OCI-LY7 (cell line): Measurements from ENCODE around the gene ATXN7L3. TPM values are rescaled to one million over a fixed set of nuclear protein-coding genes. Genes with fewer than 3 reads are reported as not detected.

Experiments used
- BruUV-seq: library from RNA; stranded (reverse); fragments of 400-500 nt; replicated peaks from 2 replicates; lab custom pipeline; 2021; lab: Mats Ljungman, UMichigan
- CTCF ChIA-PET: fragments of 300-600 bp; sonication (Branson Sonifier 250); formaldehyde crosslinking; loops from one replicate; lab custom pipeline; 2022; ENCODE audit warnings: antibody characterized with exemption; ENCODE audit not compliant: unreplicated experiment; lab: Charles Lee
- POLR2A ChIA-PET: fragments of 300-600 bp; sonication (Branson Sonifier 250); formaldehyde crosslinking; loops from one replicate; lab custom pipeline; 2022; ENCODE audit warnings: antibody characterized with exemption; lab: Charles Lee
- DNase-seq: peaks from one replicate; pipeline ENCODE4 v3.0.0-alpha.2; 2015; ENCODE audit warnings: low spot score
- H2AFZ ChIP-seq: fragments of 200-600 bp; sonication (generic), shearing (Covaris generic); 2 replicates; pipeline ENCODE4 v1.6.1; 2014; ENCODE audit warnings: mild to moderate bottlenecking, antibody characterized with exemption, low read length, moderate library complexity
- H3K27ac ChIP-seq: fragments of 200-600 bp; sonication (generic); 2 replicates; pipeline ENCODE4 v1.5.1; 2014; ENCODE audit warnings: mixed run types, low read depth, mild to moderate bottlenecking, moderate library complexity, low read length, inconsistent platforms; ENCODE audit not compliant: poor library complexity, severe bottlenecking
- H3K36me3 ChIP-seq: fragments of 200-600 bp; sonication (generic); 2 replicates; pipeline ENCODE4 v1.6.1; 2014; ENCODE audit warnings: mild to moderate bottlenecking, antibody characterized with exemption, low read length, moderate library complexity, mixed read lengths; ENCODE audit not compliant: insufficient read depth
- H3K4me1 ChIP-seq: fragments of 200-600 bp; sonication (generic); 2 replicates; pipeline ENCODE4 v1.5.1; 2014; ENCODE audit warnings: mild to moderate bottlenecking, low read length; ENCODE audit not compliant: insufficient read depth, poor library complexity, severe bottlenecking
- H3K4me2 ChIP-seq: fragments of 200-600 bp; sonication (generic); 2 replicates; pipeline ENCODE4 v1.6.1; 2014; ENCODE audit warnings: mild to moderate bottlenecking, low read length
- H3K4me3 ChIP-seq: fragments of 200-600 bp; sonication (generic); 2 replicates; pipeline ENCODE4 v1.5.1; 2014; ENCODE audit warnings: mild to moderate bottlenecking, low read depth, low read length; ENCODE audit not compliant: poor library complexity, severe bottlenecking
- H3K79me2 ChIP-seq: fragments of 200-600 bp; sonication (generic); 2 replicates; pipeline ENCODE4 v1.6.1; 2016; ENCODE audit warnings: low read depth, mild to moderate bottlenecking, low read length, moderate library complexity, mixed read lengths; ENCODE audit not compliant: insufficient read depth
- H3K9me2 ChIP-seq: fragments of 200-600 bp; sonication (generic); 2 replicates; pipeline ENCODE4 v1.6.1; 2016; ENCODE audit warnings: mild to moderate bottlenecking, low read length, mixed read lengths; ENCODE audit not compliant: insufficient read depth
- H3K9me3 ChIP-seq: fragments of 200-600 bp; sonication (generic); 2 replicates; pipeline ENCODE4 v1.6.1; 2014; ENCODE audit warnings: mild to moderate bottlenecking, mixed run types, low read length, mixed read lengths
- H4K20me1 ChIP-seq: fragments of 200-600 bp; sonication (generic); 2 replicates; pipeline ENCODE4 v1.6.1; 2014; ENCODE audit warnings: mild to moderate bottlenecking, antibody characterized with exemption, low read length, moderate library complexity, mixed read lengths; ENCODE audit not compliant: insufficient read depth
- CTCF ChIP-seq: fragments of 200-600 bp; sonication (generic); conservative IDR thresholded peaks from 2 replicates; pipeline ENCODE4 v1.5.1; 2014; ENCODE audit warnings: mild to moderate bottlenecking, antibody characterized with exemption, low read length, moderate library complexity, mixed read lengths
- EZH2phosphoT487 ChIP-seq: fragments of 200-600 bp; sonication (generic); IDR thresholded peaks from 2 replicates; pipeline ENCODE4 v1.6.1; 2018; ENCODE audit warnings: low read depth, borderline replicate concordance, mild to moderate bottlenecking, mixed run types, antibody characterized with exemption, low read length, moderate library complexity, mixed read lengths
- intact Hi-C: fragments of 100-400 bp; cut with micrococcal nuclease; formaldehyde crosslinking; loops from one replicate; pipeline ENCODE4 v1.10.0; 2022; ENCODE audit not compliant: unreplicated experiment
- total RNA-seq, 2 experiments: library from RNA; depleted of rRNA in 1 of 2; stranded (reverse); fragments of >200 nt in 1 of 2; shearing (Covaris generic) in 1 of 2; gene quantifications; 2 replicates each; pipeline ENCODE4 v1.2.3, GENCODE V29; 2014 to 2022

ATXN7L3 gene
- total RNA-seq, 2 experiments from 2014 or later: 57.7 to 106 TPM

DNA sequence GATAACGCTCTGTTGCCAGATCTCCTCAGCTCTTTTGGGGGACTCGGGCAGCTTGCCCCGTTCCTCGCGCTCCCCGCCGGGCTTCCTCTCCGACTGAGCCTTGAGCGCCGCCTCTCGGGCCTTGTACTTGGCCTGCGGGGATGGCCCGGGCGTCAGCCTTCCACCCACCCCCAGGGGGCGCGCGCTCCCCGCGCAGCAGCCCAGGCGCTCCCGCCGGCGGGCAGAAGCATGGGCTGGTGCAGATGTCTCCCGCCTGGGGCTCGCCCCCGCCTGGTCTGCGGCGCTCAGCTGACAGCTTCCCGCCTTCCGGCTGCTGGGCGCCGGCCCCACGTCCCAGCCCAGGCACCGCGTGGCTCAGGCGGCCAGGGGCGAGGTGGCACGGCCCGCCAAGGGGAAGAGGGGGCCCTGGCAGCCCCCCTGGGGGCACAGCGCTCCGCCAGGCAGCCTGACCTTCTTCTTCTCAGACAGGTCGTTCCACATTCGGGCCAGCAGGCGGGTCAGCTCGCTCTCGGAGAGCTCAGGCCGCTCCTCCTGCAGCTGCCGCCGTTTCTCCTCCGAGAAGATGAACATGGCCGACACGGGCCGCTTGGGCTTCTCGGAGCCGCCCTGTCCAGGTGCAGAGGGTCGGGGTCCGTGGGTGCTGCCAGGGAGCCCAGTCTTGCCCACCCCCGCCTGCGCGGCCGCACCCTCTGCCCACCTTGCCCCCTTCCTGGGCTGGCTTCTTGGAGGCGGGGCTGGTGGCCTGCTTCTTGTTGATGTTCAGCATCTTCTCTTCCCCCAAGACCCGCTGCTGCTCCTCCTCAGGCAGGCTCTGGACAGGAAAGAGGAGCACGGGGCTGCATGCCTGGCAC, 10.9 kb upstream of the ATXN7L3 start:
- Histone ChIP-seq H3K4me1 (peaks cover 37% of the 10 kb centered on the region), H4K20me1 (no peaks in the 10 kb centered on the region), H3K4me2 (peak overlapping the region; percentile 72), H3K4me3 (peak overlapping the region; percentile 52), H3K27ac (peak overlapping the region; percentile 76), H3K9me3 (no peaks in the 10 kb centered on the region), H3K79me2 (peaks cover 24% of the 10 kb centered on the region), H3K36me3 (peaks cover 90% of the 10 kb centered on the region), H3K9me2 (no peaks in the 10 kb centered on the region), H2AFZ (no peak overlapping the region)
- peak; percentile 94 for DNase-seq
- ChIA-PET POLR2A (interaction anchor here (0.6 to 2.0 kb wide), 3 partner anchors 9 to 36 kb away, joined by 3 to 6 read pairs (median 5); no protein-coding TSS in a partner anchor), CTCF (interaction anchor here (0.6 to 1.5 kb wide), 7 partner anchors 9 to 135 kb away, joined by 3 to 8 read pairs (median 4); partner anchors contain the start of genes ATXN7L3, GRN and UBTF)
- intact Hi-C loops: loop anchor here (2.0 to 10.0 kb wide), 3 partner anchors 114 to 294 kb away; partner anchors contain the start of genes GPATCH8 and SLC25A39
- peak; percentile 94 for TF ChIP-seq CTCF
- no peak for TF ChIP-seq EZH2phosphoT487
- BruUV-seq: TSS peak; percentile 55

- Histone ChIP-seq H3K9me3 (no peaks in the 10 kb centered on the region), H4K20me1 (no peaks in the 10 kb centered on the region), H3K27ac (peak overlapping the region; percentile 53), H3K36me3 (peaks cover 86% of the 10 kb centered on the region), H3K4me2 (peak overlapping the region; percentile 72), H2AFZ (no peak overlapping the region), H3K4me3 (peak overlapping the region; percentile 52), H3K4me1 (peaks cover 30% of the 10 kb centered on the region), H3K79me2 (peaks cover 17% of the 10 kb centered on the region; the same call in 1 of the 2 replicates), H3K9me2 (no peaks in the 10 kb centered on the region)
- intact Hi-C loops: loop anchor here (2.0 to 10.0 kb wide), 3 partner anchors 115 to 295 kb away; partner anchors contain the start of genes GPATCH8 and SLC25A39
- TF ChIP-seq EZH2phosphoT487 (no peak), CTCF (no peak)
- ChIA-PET POLR2A (interaction anchor here (0.6 to 2.0 kb wide), 3 partner anchors 9 to 24 kb away, joined by 3 to 6 read pairs (median 5); no protein-coding TSS in a partner anchor), CTCF (interaction anchor here (0.6 to 1.5 kb wide), 7 partner anchors 8 to 136 kb away, joined by 3 to 8 read pairs (median 4); partner anchors contain the start of genes GRN and UBTF)
- no peak for DNase-seq
- BruUV-seq: no TSS peak
Observed at GRCh38 chr17:44209786-44210341, 10.2 kb upstream of the ATXN7L3 start.
